HG03460 (cell line): ENCODE results near the gene ZNF215.
"Not testable (repeated sequence)": the region's sequence is repeated elsewhere in the genome, so short reads cannot be mapped to it uniquely, and the experiment has no call there.

Source experiments
- ATAC-seq: cut with Tn5 transposase; IDR thresholded peaks from one replicate; pipeline ENCODE4 v1.9.1; 2021; ENCODE audit not compliant: unreplicated experiment

ZNF215 gene

DNA sequence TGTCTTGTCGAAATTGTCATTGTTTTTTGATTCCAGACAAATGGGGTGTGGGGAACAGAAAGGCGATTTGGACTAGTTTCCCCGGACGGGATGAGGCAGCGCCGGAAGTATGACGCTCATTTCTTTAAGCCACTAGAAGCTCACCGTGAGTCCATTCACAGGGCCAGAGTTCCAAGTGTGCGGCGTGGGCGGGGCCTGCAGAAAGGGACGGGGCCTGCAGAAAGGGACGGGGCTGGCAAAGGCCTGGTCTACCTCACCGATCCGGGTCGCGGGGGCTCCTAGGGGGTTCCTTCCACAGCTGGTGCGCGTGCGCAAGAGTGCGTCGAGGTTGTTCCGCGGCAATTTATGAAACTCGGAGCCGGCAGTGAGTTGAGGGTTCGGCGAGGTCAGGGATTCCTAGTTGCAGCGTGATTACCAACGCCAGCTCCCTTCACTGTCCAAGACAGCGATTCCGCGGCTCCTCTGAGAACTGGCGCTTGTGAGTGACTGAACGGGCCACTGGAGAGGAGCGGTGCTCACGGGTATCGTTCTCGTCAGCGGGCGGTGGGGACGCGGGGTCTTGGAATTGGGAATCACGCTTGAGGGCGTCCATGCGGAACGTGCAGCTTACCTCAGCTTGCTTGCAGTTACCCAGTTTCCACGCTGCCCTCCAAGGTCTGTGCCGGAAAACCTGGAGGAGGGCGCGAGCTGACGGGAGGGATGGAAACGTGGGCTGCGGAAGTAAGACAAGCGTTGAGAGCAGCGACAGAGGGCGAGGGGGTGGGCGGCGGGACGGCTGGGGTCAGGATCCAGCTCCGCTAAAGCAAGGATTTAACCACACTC lies at the start of gene ZNF215:
Gene ZNF215, plus strand, starts transcription at position 219 of the 822 bp plus-strand sequence. CDS start 5,847 bp downstream, outside the sequence.
- peak; percentile 59 for ATAC-seq

DNA sequence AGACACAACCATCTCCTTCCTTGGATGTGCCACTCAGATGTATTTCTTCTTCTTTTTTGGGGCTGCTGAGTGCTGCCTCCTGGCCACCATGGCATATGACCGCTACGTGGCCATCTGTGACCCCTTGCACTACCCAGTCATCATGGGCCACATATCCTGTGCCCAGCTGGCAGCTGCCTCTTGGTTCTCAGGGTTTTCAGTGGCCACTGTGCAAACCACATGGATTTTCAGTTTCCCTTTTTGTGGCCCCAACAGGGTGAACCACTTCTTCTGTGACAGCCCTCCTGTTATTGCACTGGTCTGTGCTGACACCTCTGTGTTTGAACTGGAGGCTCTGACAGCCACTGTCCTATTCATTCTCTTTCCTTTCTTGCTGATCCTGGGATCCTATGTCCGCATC lies 49.3 kb upstream of the ZNF215 start:
- ATAC-seq = no peak

GRCh38 chr11:6882751-6883150 lies 43.5 kb upstream of the ZNF215 start:
- no peak for ATAC-seq

DNA sequence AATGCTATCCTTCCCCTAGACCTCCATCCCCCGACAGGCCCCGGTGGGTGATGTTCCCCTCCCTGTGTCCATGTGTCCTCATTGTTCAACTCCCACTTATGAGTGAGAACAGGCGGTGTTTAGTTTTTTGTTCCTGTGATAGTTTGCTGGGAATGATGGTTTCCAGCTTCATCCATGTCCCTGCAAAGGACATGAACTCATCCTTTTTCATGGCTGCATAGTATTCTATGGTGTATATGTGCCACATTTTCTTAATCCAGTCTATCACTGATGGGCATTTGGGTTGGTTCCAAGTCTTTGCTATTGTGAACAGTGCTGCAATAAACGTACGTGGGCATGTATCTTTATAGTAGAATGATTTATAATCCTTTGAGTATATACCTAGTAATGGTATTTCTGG lies 38.5 kb upstream of the ZNF215 start:
- not testable (repeated sequence) for ATAC-seq

DNA sequence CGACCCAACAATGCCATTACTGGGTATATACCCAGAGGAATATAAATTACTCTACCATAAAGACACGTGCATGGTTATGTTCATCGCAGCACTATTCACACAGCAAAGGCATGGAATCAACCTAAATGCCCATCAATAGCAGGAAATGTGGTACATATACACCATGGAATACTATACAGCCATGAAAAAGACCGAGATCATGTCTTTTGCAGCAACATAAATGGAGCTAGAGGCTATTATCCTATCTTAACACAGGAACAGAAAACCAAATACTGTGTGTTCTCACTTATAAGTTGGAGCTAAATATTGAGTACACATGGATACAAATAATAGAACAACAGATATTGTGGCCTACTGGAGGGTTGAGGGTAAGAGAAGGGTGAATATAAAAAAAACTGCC lies 37.4 kb upstream of the ZNF215 start:
- ATAC-seq = no peak

DNA sequence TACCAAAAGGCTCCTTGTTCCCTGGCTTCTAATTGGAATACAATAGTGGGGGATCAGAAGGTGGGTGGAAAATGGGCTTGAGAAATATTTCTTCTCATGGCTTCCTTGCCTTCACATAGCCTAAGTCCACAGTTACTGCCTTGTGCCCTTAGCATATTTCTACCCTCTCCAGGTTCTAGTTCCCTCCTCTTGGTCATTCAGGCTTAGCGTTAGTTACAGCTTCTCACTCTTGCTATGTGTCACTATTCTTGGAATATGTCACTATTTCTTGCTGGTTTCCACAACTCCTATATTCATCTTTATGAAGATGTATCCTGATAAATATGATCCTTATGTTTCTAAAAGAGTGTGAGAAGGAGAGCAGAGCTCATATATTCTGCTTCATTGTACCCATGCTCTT lies 36.4 kb upstream of the ZNF215 start:
- no peak for ATAC-seq

DNA sequence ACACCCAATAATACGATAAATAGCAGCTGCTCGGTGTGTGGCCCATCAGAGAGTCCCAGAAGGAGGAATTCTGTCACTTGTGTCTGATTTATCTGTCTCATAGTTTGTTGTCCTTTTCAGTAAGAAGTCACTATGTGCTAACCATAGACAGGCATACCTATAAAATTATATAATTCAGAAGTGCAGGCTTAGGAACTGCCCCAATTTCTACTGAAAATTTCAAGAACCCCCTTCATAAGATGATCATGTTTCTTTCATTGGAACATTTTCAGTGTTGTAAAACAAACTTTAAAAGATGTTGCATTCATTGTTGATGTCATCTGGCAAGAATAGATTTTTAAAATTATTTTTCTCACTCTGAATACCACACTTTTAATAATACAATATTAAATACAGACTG lies 33.8 kb upstream of the ZNF215 start, which contains the start of gene OR2D2:
Gene OR2D2, minus strand, starts transcription at position 101 of the 400 bp plus-strand sequence. Its CDS starts 0 bp downstream, at position 101.
- no peak for ATAC-seq

DNA sequence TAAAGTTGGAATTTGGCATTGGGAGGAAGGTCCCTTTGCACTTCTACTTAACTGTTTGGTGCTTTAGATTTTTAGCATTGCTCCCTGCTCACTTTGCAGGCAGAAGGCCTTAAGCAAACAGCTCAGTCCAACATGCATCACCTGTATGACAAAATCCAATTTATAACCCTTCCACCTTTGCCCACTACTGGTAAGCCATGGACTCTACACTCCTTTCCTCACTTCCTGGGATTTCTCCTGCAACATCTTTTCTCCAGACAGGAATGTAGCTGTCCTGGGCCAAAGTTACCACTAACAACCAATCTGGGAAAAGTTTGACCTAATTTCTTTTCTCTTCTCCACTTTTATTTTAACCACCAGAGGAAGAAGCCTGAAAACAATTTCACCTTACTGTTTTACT lies 32.1 kb upstream of the ZNF215 start:
- ATAC-seq = no peak

- peak; percentile 57 for ATAC-seq
Observed at GRCh38 chr11:6895010-6895409, 31.2 kb upstream of the ZNF215 start.

GRCh38 chr11:6898911-6899310 lies 27.3 kb upstream of the ZNF215 start:
- no peak for ATAC-seq

- no peak for ATAC-seq
Observed at GRCh38 chr11:6900327-6900999, 25.8 kb upstream of the ZNF215 start.

GRCh38 chr11:6904804-6905203 lies 21.4 kb upstream of the ZNF215 start:
- not testable (repeated sequence) for ATAC-seq

DNA sequence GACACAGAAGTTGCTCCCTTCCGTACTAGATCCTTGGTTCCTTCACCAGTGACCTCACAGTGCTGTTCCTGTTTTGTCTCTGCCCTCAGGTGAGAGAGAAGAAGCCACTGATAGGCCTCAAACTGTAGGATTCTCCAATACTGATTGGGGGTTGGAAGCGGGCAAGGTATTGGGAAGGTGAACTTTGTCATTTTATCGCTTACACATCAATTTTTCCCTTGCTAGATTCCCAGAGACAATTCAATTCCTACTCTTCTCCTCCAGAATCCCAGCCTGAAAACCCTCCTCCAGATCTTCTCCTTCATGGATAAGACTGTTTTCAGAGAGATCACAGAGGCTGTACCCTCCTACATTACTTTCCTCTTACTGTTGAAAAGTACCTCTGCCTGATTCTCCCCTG lies 14.8 kb upstream of the ZNF215 start:
- ATAC-seq = no peak

DNA sequence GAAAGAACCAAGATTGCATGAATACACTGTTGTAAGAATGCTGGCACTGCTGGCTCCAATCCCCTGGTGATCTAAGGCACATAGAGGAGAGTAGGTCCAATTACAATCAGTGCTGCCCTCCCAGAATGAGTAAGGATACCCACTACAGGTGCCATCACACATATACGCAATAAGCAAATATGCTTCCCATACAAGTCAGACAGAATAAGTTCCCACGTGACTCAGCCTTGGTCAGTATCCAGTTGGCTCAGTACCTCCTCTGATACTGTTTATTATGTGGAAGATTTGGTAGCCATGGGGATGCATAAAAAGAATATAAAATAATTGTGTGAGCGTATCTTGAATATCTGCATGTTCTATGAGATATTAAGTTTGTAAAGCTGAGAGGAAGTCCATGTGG lies 14.3 kb upstream of the ZNF215 start:
- ATAC-seq = no peak

- no peak for ATAC-seq
Observed at GRCh38 chr11:6919698-6920097, 6.5 kb upstream of the ZNF215 start.

GRCh38 chr11:6920702-6921101 lies 5.5 kb upstream of the ZNF215 start, which contains the start of gene OR2D3:
Gene OR2D3, plus strand, starts transcription at chr11:6921002. Its CDS starts 0 bp downstream, at chr11:6921002.
- no peak for ATAC-seq

GRCh38 chr11:6925007-6925577 lies 1.1 kb upstream of the ZNF215 start:
- ATAC-seq = no peak

DNA sequence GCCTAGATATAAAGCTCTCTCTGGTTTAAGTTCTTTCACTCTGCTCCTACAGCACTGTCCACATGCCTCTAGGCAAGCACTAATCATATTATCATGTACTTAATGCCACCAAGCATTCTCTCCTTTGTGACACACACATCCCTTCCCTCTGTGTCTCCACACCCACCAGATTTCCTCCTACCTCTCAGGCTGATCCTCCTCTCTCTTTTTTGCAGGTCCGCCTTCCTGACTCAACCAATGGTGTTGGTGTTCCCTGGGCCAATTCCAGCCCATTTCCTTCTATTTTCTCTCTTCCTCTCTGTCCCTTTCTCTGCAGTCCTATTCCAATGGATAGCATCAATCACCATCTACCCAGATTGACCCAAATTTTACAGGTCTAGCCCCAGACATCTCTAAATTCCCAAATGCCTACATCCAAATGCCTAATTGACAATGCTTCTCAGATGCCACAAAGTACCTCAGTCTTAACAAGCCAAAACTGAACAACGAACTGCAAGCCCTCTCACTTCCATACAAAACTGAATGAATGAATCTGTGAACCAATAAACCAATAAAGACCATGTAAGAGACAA lies 504 bp upstream of the ZNF215 start:
- peak; percentile 2 for ATAC-seq

- ATAC-seq = peak; percentile 70
Observed at GRCh38 chr11:6927030-6927617, 898 bp downstream of the ZNF215 start.

GRCh38 chr11:6928916-6929315 lies 2.7 kb downstream of the ZNF215 start:
- no peak for ATAC-seq

DNA sequence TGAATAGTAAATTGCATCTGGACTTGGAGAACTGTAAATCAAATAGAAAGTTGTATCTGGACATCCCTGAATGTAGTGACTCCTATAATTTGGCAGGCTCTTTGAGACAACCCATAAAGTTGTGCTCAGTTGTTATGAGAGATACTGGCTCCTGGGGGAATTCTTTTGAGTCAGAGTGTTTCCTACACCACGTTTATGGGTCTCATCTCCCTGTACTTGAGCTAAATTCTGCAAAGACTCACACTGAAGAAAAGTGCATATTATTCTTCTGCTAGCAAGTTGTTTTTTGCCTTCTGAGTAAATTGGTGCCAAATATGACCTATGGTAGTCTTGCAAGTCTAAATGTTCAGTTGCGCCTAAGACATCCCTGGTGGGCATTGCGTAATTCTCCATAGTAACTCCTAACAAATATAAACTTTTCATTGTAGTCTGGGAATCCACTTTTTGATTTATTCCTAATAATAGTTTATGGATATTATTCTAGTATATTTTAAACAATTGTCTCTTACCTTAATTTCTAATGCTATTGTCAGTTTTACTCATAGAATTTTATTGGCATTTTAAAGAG lies 5.0 kb downstream of the ZNF215 start:
- ATAC-seq = no peak
